ENCODE measurements around the gene FAM98C. TPM values are rescaled to one million over a fixed set of nuclear protein-coding genes. Genes with fewer than 3 reads are reported as not detected.

Gene FAM98C
- total and polyA plus RNA-seq, 2 of the 13 experiments (the other 11 are each of a cell fraction or from before 2014, with no cell fraction given), result 10.0 to 11.5 TPM

- TF ChIP-seq ZNF609 (CRISPR knock-in tag; IDR thresholded peaks at IDR 0.05; ENCODE audit: borderline replicate concordance), result no peak
Measured at GRCh38 chr19:38429811-38430156, 26.9 kb downstream of the FAM98C start (continued).

GRCh38 chr19:38430931-38431330 is 28.0 kb downstream of the FAM98C start:
- no TSS peak for BruUV-seq (replicated peaks)
- H3K4me2 ChIP-seq (ENCODE audit: low read depth, low read length), result no peak overlapping the region
- H3K79me2 ChIP-seq (ENCODE audit: insufficient read depth, low read length), result no peaks in the 10 kb centered on the region
- no peak overlapping the region for H3K4me3 ChIP-seq (replicated peaks in 1 of 3; ENCODE audit: insufficient read depth in 1 of 3, low read depth in 2 of 3, low read length in 3 of 3)
- no peaks in the 10 kb centered on the region for H3K4me1 ChIP-seq (ENCODE audit: insufficient read depth, low read length)
- H2AFZ ChIP-seq (ENCODE audit: low read length), result no peak overlapping the region
- H3K27me3 ChIP-seq (ENCODE audit: control insufficient read depth in 1 of 2, insufficient read depth in 2 of 2, low read length in 2 of 2), result peaks cover 0 to 6% of the 10 kb centered on the region in 2 experiments; a peak in 2 of 5 replicates
- H4K20me1 ChIP-seq (ENCODE audit: insufficient read depth, low read length), result no peaks in the 10 kb centered on the region
- no peak for ATAC-seq
- no peak for FAIRE-seq
- intact Hi-C loops (cut with micrococcal nuclease; ENCODE audit: unreplicated experiment) (no loop called here), in situ Hi-C loops (cut with HindIII; ENCODE audit: extremely low pct_ligation_motif_present, low pct_unique_long_range_greater_than_20kb) (no loop called here)
- no peaks in the 10 kb centered on the region for H3K9me3 ChIP-seq (ENCODE audit: low read length)
- ChIA-PET CTCF (ENCODE audit: low intra/inter-chr PET ratio, low total read pairs) (no interaction called here), POLR2A (no interaction called here)
- no peaks in the 10 kb centered on the region for H3K36me3 ChIP-seq (replicated peaks in 1 of 2; ENCODE audit: control insufficient read depth in 1 of 2, insufficient read depth in 2 of 2, low read length in 2 of 2)
- H3K27ac ChIP-seq (ENCODE audit: extremely low read length, insufficient read depth, low read length), result no peak overlapping the region
- no peak overlapping the region for H3K9ac ChIP-seq (ENCODE audit: insufficient read depth, low read depth, low read length)
- WGBS (ENCODE audit: low lambda C conversion rate), result 54% methylated on average over 7 of the region's 7 CpGs
- TF ChIP-seq E2F1 (CRISPR knock-in tag; IDR thresholded peaks at IDR 0.05), result no peak
- no peak for TF ChIP-seq ZNF644 (CRISPR knock-in tag; IDR thresholded peaks at IDR 0.05; ENCODE audit: low read depth)
- TF ChIP-seq SPEN (CRISPR knock-in tag; IDR thresholded peaks at IDR 0.05; ENCODE audit: low read depth), result no peak
- TF ChIP-seq POLR2A (IDR thresholded peaks at IDR 0.05; ENCODE audit: insufficient read depth in 1 of 2, low read depth in 2 of 2, low read length in 2 of 2), result no peak
- TF ChIP-seq ZNF619 (CRISPR knock-in tag; IDR thresholded peaks at IDR 0.05), result no peak
- no peak for TF ChIP-seq CEBPB (IDR thresholded peaks at IDR 0.05; ENCODE audit: borderline replicate concordance, low read depth, low read length)
- no peak for TF ChIP-seq NR2C2 (CRISPR knock-in tag; IDR thresholded peaks at IDR 0.05; ENCODE audit: borderline replicate concordance)
- no peak for TF ChIP-seq NONO (IDR thresholded peaks at IDR 0.05)
- no peak for TF ChIP-seq NONO (CRISPR knock-in tag; conservative IDR thresholded peaks at IDR 0.05)
- no peak for TF ChIP-seq ZNF333 (CRISPR knock-in tag; IDR thresholded peaks at IDR 0.05; ENCODE audit: borderline replicate concordance)
- DNase-seq (ENCODE audit: low spot score), result no peak
